Left colon (tissue), 2 donors: Measurements from ENCODE around the gene RNF39. TPM values are rescaled to one million over a fixed set of nuclear protein-coding genes. Genes with fewer than 3 reads are reported as not detected.
"Not testable (repeated sequence)": the region's sequence is repeated elsewhere in the genome, so short reads cannot be mapped to it uniquely, and the experiment has no call there.

Experiments
- ATAC-seq: fragments of 200-7000 bp; cut with Tn5 transposase; one replicate; pipeline ENCODE4 v1.9.1; 2020; ENCODE audit warnings: mild to moderate bottlenecking, moderate library complexity
- DNase-seq, 2 donors: peaks; one replicate each; pipeline ENCODE4 v3.0.0-alpha.2; 2020
- intact Hi-C, 2 donors: fragments of 100-400 bp; cut with DNase I in 1 of 2; cut with micrococcal nuclease in 1 of 2; formaldehyde crosslinking; loops; one replicate each; pipeline versions ENCODE4 v1.11.2 to v1.14.0; 2022; cut with DNase I, micrococcal nuclease
- total RNA-seq, 2 donors: library from RNA; stranded (reverse); fragmentation: NEBNext Ultra II Directional; extraction: Animal tissue kit (Norgen Biotek cat#: 25700); gene quantifications; one replicate each; pipeline ENCODE4 v1.2.1, GENCODE V29; 2021
- donor health status: DM: no; HTN: no; CAD: no.
- donor health status: DM: yes; HTN: yes; CAD: no.

RNF39 gene
- total RNA-seq, 2 donors from 2014 or later, result 0.58 TPM; not detected in 1

- ATAC-seq, intact Hi-C loops, DNase-seq: not testable (repeated sequence)
Observed at GRCh38 chr6:30033440-30033839, 42.1 kb downstream of the RNF39 start.

DNA sequence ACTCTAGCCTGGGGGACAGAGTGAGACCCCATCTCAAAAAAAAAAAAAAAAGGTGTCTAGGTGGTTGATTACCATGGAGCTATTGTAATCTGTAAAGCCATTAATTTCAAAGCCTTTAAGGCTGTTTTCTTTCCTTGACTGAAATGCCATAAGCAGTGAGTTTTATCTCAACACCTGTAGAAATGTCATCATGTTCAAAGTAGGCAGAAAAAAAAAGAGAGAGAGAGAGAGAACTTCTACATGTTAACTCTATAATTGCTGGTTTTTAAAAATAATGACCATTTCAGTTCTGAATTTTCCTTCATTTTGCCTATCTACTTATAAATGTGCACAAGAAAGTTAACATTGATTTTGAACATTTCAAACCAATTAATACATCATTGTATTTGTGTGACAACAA is 44.2 kb downstream of the RNF39 start:
- intact Hi-C loops, result no loop called here
- DNase-seq (no peak), ATAC-seq (no peak)

- intact Hi-C loops, result no loop called here
- DNase-seq (no peak), ATAC-seq (no peak)
Observed at GRCh38 chr6:30029588-30029987, 46.0 kb downstream of the RNF39 start.

DNA sequence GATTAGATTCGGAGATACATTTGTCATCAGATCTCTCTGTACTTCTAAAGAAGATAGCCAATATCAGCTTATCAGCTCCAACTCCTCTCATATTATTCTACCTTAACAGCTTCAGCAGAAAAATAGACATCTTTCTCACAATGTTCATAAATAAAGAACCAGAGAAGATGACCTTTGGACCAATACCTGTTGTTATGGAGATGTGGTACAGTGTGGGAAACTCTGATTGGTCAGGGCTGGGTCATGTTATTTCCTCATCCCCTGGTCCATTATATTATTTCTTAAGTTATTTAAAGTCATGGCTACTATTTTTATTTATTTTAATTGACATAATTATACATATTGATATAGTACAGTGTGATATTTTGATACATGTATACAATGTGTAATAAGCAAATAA is 50.4 kb downstream of the RNF39 start:
- no peak for DNase-seq
- peak; percentile 75 for ATAC-seq

GRCh38 chr6:30022712-30023111 is 52.9 kb downstream of the RNF39 start:
- DNase-seq, ATAC-seq, intact Hi-C loops: not testable (repeated sequence)

More for the DNA sequence above, 50.4 kb downstream of the RNF39 start:
- intact Hi-C loops, result no loop called here

- DNase-seq (no peak), ATAC-seq (no peak)
- intact Hi-C loops, result no loop called here
Observed at GRCh38 chr6:30022189-30022588, 53.4 kb downstream of the RNF39 start.

- ATAC-seq (no peak), DNase-seq (no peak)
- intact Hi-C loops, result no loop called here
Observed at GRCh38 chr6:30020626-30021025, 54.9 kb downstream of the RNF39 start.

Other genes with a start within 250 kb of the RNF39 start
- 10 to 100 TPM in 1 of 2 donors, not detected in 1; 16.7 TPM for gene HLA-G, start 247.9 kb downstream of the RNF39 start, total RNA-seq
- gene HLA-A, start 133.2 kb downstream of the RNF39 start, total RNA-seq, result 1,000 to 10,000 TPM; 1,119 to 1,618 TPM
- gene POLR1H, start 14.5 kb downstream of the RNF39 start, total RNA-seq, result 10 to 100 TPM; 25.6 to 26.2 TPM
- gene PPP1R11, start 8.6 kb downstream of the RNF39 start, total RNA-seq, result 10 to 100 TPM; 89.5 to 92.9 TPM
- gene TRIM31, start 37.3 kb upstream of the RNF39 start, total RNA-seq, result 100 to 1,000 TPM in 1 of 2 donors, 10 to 100 TPM in 1; 80.0 to 278 TPM
- 10 to 100 TPM; 13.2 to 30.7 TPM for gene TRIM40, start 60.4 kb upstream of the RNF39 start, total RNA-seq
- gene TRIM10, start 85.4 kb upstream of the RNF39 start, total RNA-seq, result 1 to 10 TPM; 5.6 to 6.3 TPM
- gene TRIM15, start 87.8 kb upstream of the RNF39 start, total RNA-seq, result 10 to 100 TPM; 58.8 to 62.5 TPM
- gene TRIM26, start 137.6 kb upstream of the RNF39 start, total RNA-seq, result 10 to 100 TPM; 47.1 to 48.7 TPM